HG02884 (cell line): ENCODE measurements around the gene FAT1.
"Not testable (repeated sequence)": the region's sequence is repeated elsewhere in the genome, so short reads cannot be mapped to it uniquely, and the experiment has no call there.

Source experiments
- ATAC-seq: cut with Tn5 transposase; IDR thresholded peaks from one replicate; pipeline ENCODE4 v1.9.1; 2021; ENCODE audit warnings: mild to moderate bottlenecking, moderate library complexity; ENCODE audit not compliant: unreplicated experiment

The FAT1 gene

GRCh38 chr4:186699298-186699697 lies 24.4 kb downstream of the FAT1 start:
- no peak for ATAC-seq

- ATAC-seq = no peak
Measured at GRCh38 chr4:186698525-186698924, 25.1 kb downstream of the FAT1 start.

GRCh38 chr4:186698028-186698427 lies 25.6 kb downstream of the FAT1 start:
- no peak for ATAC-seq

GRCh38 chr4:186695392-186695791 lies 28.3 kb downstream of the FAT1 start:
- no peak for ATAC-seq

- ATAC-seq = no peak
Measured at GRCh38 chr4:186693894-186694293, 29.8 kb downstream of the FAT1 start.

- no peak for ATAC-seq
Measured at GRCh38 chr4:186693159-186693815, 30.4 kb downstream of the FAT1 start.

- ATAC-seq = no peak
Measured at GRCh38 chr4:186691396-186691795, 32.3 kb downstream of the FAT1 start.

GRCh38 chr4:186689476-186689875 lies 34.2 kb downstream of the FAT1 start:
- no peak for ATAC-seq

- ATAC-seq = no peak
Measured at GRCh38 chr4:186688150-186688943, 35.3 kb downstream of the FAT1 start.

GRCh38 chr4:186687265-186687664 lies 36.4 kb downstream of the FAT1 start:
- ATAC-seq = no peak

GRCh38 chr4:186685767-186686183 lies 37.9 kb downstream of the FAT1 start:
- no peak for ATAC-seq

GRCh38 chr4:186684889-186685309 lies 38.8 kb downstream of the FAT1 start:
- ATAC-seq = no peak

- ATAC-seq = no peak
Measured at GRCh38 chr4:186684220-186684619, 39.4 kb downstream of the FAT1 start.

- no peak for ATAC-seq
Measured at GRCh38 chr4:186680641-186681040, 43.0 kb downstream of the FAT1 start.

GRCh38 chr4:186676531-186677161 lies 47.0 kb downstream of the FAT1 start:
- ATAC-seq = no peak

- no peak for ATAC-seq
Measured at GRCh38 chr4:186669735-186670134, 53.9 kb downstream of the FAT1 start.

GRCh38 chr4:186669159-186669731 lies 54.4 kb downstream of the FAT1 start:
- no peak for ATAC-seq

- ATAC-seq = no peak
Measured at GRCh38 chr4:186666750-186667149, 56.9 kb downstream of the FAT1 start.

- no peak for ATAC-seq
Measured at GRCh38 chr4:186666252-186666651, 57.4 kb downstream of the FAT1 start.

- ATAC-seq = no peak
Measured at GRCh38 chr4:186660403-186660802, 63.3 kb downstream of the FAT1 start.

- no peak for ATAC-seq
Measured at GRCh38 chr4:186659935-186660334, 63.7 kb downstream of the FAT1 start.

GRCh38 chr4:186659456-186659855 lies 64.2 kb downstream of the FAT1 start:
- not testable (repeated sequence) for ATAC-seq
